Fibroblast of lung (primary cell): ENCODE measurements around the gene KIAA0753.

ENCODE experiments used
- EZH2 ChIP-seq: IDR thresholded peaks from 2 replicates; pipeline ENCODE4 v1.5.1; 2012; ENCODE audit warnings: low read length, control low read depth, mild to moderate bottlenecking; ENCODE audit errors: missing control alignments
- TF ChIP-seq, protein P1 (sequence below), 2 donors: IDR thresholded peaks in 1 of 2; conservative IDR thresholded peaks in 1 of 2; 1 replicate in 1 of 2; 2 replicates in 1 of 2; pipeline ENCODE4 v1.5.1; 2011 to 2012; ENCODE audit warnings: low read length in 2 of 2, control low read depth in 1 of 2, inconsistent platforms in 1 of 2, low read depth in 1 of 2, mild to moderate bottlenecking in 1 of 2

- TF ChIP-seq, protein P1, sequence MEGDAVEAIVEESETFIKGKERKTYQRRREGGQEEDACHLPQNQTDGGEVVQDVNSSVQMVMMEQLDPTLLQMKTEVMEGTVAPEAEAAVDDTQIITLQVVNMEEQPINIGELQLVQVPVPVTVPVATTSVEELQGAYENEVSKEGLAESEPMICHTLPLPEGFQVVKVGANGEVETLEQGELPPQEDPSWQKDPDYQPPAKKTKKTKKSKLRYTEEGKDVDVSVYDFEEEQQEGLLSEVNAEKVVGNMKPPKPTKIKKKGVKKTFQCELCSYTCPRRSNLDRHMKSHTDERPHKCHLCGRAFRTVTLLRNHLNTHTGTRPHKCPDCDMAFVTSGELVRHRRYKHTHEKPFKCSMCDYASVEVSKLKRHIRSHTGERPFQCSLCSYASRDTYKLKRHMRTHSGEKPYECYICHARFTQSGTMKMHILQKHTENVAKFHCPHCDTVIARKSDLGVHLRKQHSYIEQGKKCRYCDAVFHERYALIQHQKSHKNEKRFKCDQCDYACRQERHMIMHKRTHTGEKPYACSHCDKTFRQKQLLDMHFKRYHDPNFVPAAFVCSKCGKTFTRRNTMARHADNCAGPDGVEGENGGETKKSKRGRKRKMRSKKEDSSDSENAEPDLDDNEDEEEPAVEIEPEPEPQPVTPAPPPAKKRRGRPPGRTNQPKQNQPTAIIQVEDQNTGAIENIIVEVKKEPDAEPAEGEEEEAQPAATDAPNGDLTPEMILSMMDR (conservative IDR thresholded peaks at IDR 0.05 in 1 of 2, IDR thresholded peaks at IDR 0.05 in 1 of 2; ENCODE audit: low read depth in 1 of 2, low read length in 2 of 2), result no peak
- TF ChIP-seq EZH2, result no peak
Observed at GRCh38 chr17:6592173-6592572, 48.3 kb downstream of the KIAA0753 start.
